Naive thymus-derived CD4-positive, alpha-beta T cell (primary cell): ENCODE results near the gene C6. TPM values are rescaled to one million over a fixed set of nuclear protein-coding genes. Genes with fewer than 3 reads are reported as not detected.
"Not testable (repeated sequence)": the region's sequence is repeated elsewhere in the genome, so short reads cannot be mapped to it uniquely, and the experiment has no call there.

ENCODE experiments used
- ATAC-seq: fragments of 150-1000 bp; cut with Tn5 transposase; 2 replicates; pipeline ENCODE4 v1.10.0; 2021; ENCODE audit warnings: mild to moderate bottlenecking, moderate library complexity
- CTCF ChIA-PET: fragments of 350-600 bp; sonication (Branson Sonifier 250); formaldehyde crosslinking; loops from one replicate; lab custom pipeline; 2021; ENCODE audit warnings: antibody characterized with exemption; lab: Charles Lee
- POLR2A ChIA-PET: fragments of 350-600 bp; sonication (Branson Sonifier 250); formaldehyde crosslinking; loops from one replicate; lab custom pipeline; 2021; ENCODE audit warnings: antibody characterized with exemption, inconsistent platforms; lab: Charles Lee
- DNase-seq, 9 donors: peaks; one replicate each; pipeline versions ENCODE4 v3.0.0 to v3.0.0-alpha.2; 2020 to 2022; ENCODE audit warnings: mixed read lengths in 1 of 9
- H3K27ac ChIP-seq: one replicate; pipeline ENCODE4 v1.7.0; 2013; ENCODE audit warnings: mild to moderate bottlenecking, low read depth, low read length, moderate library complexity
- H3K27me3 ChIP-seq, 2 donors: one replicate each; pipeline ENCODE4 v1.7.0; 2013; ENCODE audit warnings: low read length in 2 of 2, mild to moderate bottlenecking in 2 of 2, moderate library complexity in 2 of 2; ENCODE audit not compliant: control insufficient read depth in 2 of 2, insufficient read depth in 2 of 2
- H3K36me3 ChIP-seq, 3 experiments: 1 replicate in 2 of 3; 2 replicates in 1 of 3; pipeline ENCODE4 v1.7.0; 2013; ENCODE audit warnings: low read length in 3 of 3, mild to moderate bottlenecking in 3 of 3, moderate library complexity in 1 of 3; ENCODE audit not compliant: insufficient read depth in 3 of 3, control insufficient read depth in 2 of 3
- H3K4me1 ChIP-seq, 2 donors: one replicate each; pipeline ENCODE4 v1.7.0; 2013; ENCODE audit warnings: low read length in 2 of 2, mild to moderate bottlenecking in 2 of 2, moderate library complexity in 1 of 2; ENCODE audit not compliant: control insufficient read depth in 2 of 2, insufficient read depth in 2 of 2
- H3K4me3 ChIP-seq: 2 replicates; pipeline ENCODE4 v1.7.0; 2013; ENCODE audit warnings: mild to moderate bottlenecking, low read length
- H3K9me3 ChIP-seq, 3 experiments: 1 replicate in 2 of 3; 2 replicates in 1 of 3; pipeline ENCODE4 v1.7.0; 2013; ENCODE audit warnings: low read length in 3 of 3; ENCODE audit not compliant: control insufficient read depth in 2 of 3
- H3K27ac Mint-ChIP-seq, 9 donors: one replicate each; pipeline ENCODE4 v1.8.0; 2020 to 2022; ENCODE audit warnings: mixed read lengths in 9 of 9, mild to moderate bottlenecking in 8 of 9, moderate library complexity in 5 of 9, inconsistent platforms in 2 of 9
- H3K27me3 Mint-ChIP-seq, 5 donors: one replicate each; pipeline ENCODE4 v1.8.0; 2021 to 2022; ENCODE audit warnings: mixed read lengths in 5 of 5, mild to moderate bottlenecking in 1 of 5
- H3K36me3 Mint-ChIP-seq, 5 donors: one replicate each; pipeline ENCODE4 v1.8.0; 2020 to 2022; ENCODE audit warnings: mixed read lengths in 5 of 5, mild to moderate bottlenecking in 3 of 5, inconsistent platforms in 1 of 5
- H3K4me1 Mint-ChIP-seq, 7 donors: one replicate each; pipeline ENCODE4 v1.8.0; 2020 to 2022; ENCODE audit warnings: mixed read lengths in 7 of 7, mild to moderate bottlenecking in 3 of 7, inconsistent platforms in 1 of 7
- H3K4me3 Mint-ChIP-seq, 10 donors: one replicate each; pipeline ENCODE4 v1.8.0; 2020 to 2022; ENCODE audit warnings: mild to moderate bottlenecking in 10 of 10, mixed read lengths in 10 of 10, moderate library complexity in 6 of 10, inconsistent platforms in 2 of 10
- H3K9me3 Mint-ChIP-seq, 11 donors: one replicate each; pipeline ENCODE4 v1.8.0; 2020 to 2022; ENCODE audit warnings: mixed read lengths in 11 of 11, mild to moderate bottlenecking in 4 of 11, inconsistent platforms in 1 of 11, moderate library complexity in 1 of 11
- intact Hi-C, 2 donors: fragments of 100-400 bp; cut with micrococcal nuclease; formaldehyde crosslinking; loops; one replicate each; pipeline ENCODE4 v1.15.1; 2023
- polyA plus RNA-seq, 2 donors: library from polyadenylated mRNA; unstranded; fragments of 300-500 nt; fragmentation: Illumina TruSeq; gene quantifications; one replicate each; pipeline ENCODE4 v1.2.3, GENCODE V29; 2021
- total RNA-seq, 6 experiments: library from RNA in 5 of 6; stranded (reverse) in 5 of 6; gene quantifications; 1 replicate in 5 of 6; 2 replicates in 1 of 6; pipeline ENCODE4 v1.2.3 and lab custom pipeline; 2021 to 2026

C6 gene
- total and polyA plus RNA-seq, 7 experiments from 2014 or later = not detected

GRCh38 chr5:41219658-41220269 is 6.4 kb upstream of the C6 start:
- POLR2A ChIA-PET = no interaction called here
- no peaks in the 10 kb centered on the region for H3K4me1 ChIP-seq
- H3K9me3 ChIP-seq = no peaks in the 10 kb centered on the region
- no peaks in the 10 kb centered on the region for H3K36me3 ChIP-seq
- Mint-ChIP-seq H3K4me1 (no peaks in the 10 kb centered on the region), H3K36me3 (no peaks in the 10 kb centered on the region), H3K27ac (no peak overlapping the region), H3K4me3 (no peak overlapping the region), H3K27me3 (no peaks in the 10 kb centered on the region), H3K9me3 (peaks cover 0 to 4% (median 0%) of the 10 kb centered on the region in 11 donors)
- H3K4me3 ChIP-seq = no peak overlapping the region
- no peak for DNase-seq
- CTCF ChIA-PET = no interaction called here
- ATAC-seq = no peak
- intact Hi-C loops = no loop called here
- H3K27me3 ChIP-seq = no peaks in the 10 kb centered on the region
- H3K27ac ChIP-seq = no peak overlapping the region

GRCh38 chr5:41218929-41219657 is 5.8 kb upstream of the C6 start:
- ATAC-seq (no peak), DNase-seq (no peak)
- intact Hi-C loops = no loop called here
- H3K36me3 ChIP-seq = no peaks in the 10 kb centered on the region
- Mint-ChIP-seq H3K4me3 (no peak overlapping the region), H3K27me3 (no peaks in the 10 kb centered on the region), H3K9me3 (peaks cover 0 to 4% (median 0%) of the 10 kb centered on the region in 11 donors), H3K4me1 (no peaks in the 10 kb centered on the region), H3K27ac (no peak overlapping the region), H3K36me3 (no peaks in the 10 kb centered on the region)
- H3K4me1 ChIP-seq = no peaks in the 10 kb centered on the region
- no peaks in the 10 kb centered on the region for H3K27me3 ChIP-seq
- no peak overlapping the region for H3K27ac ChIP-seq
- H3K4me3 ChIP-seq = no peak overlapping the region
- no peaks in the 10 kb centered on the region for H3K9me3 ChIP-seq
- POLR2A ChIA-PET = no interaction called here
- CTCF ChIA-PET = no interaction called here

- Histone ChIP-seq H3K4me3 (no peak overlapping the region), H3K9me3 (no peaks in the 10 kb centered on the region), H3K27ac (no peak overlapping the region), H3K36me3 (no peaks in the 10 kb centered on the region), H3K4me1 (no peaks in the 10 kb centered on the region), H3K27me3 (no peaks in the 10 kb centered on the region)
- ATAC-seq (no peak), DNase-seq (no peak)
- peaks cover 0 to 4% (median 0%) of the 10 kb centered on the region in 11 donors for H3K9me3 Mint-ChIP-seq
- no peak overlapping the region for H3K4me3 Mint-ChIP-seq
- H3K27me3 Mint-ChIP-seq = no peaks in the 10 kb centered on the region
- ChIA-PET CTCF (no interaction called here), POLR2A (no interaction called here)
- H3K36me3 Mint-ChIP-seq = no peaks in the 10 kb centered on the region
- intact Hi-C loops = no loop called here
- no peak overlapping the region for H3K27ac Mint-ChIP-seq
- H3K4me1 Mint-ChIP-seq = no peaks in the 10 kb centered on the region
These were observed 850 bp upstream of the C6 start for GRCh38 chr5:41214182-41214581.

- no peaks in the 10 kb centered on the region for H3K36me3 Mint-ChIP-seq
- CTCF ChIA-PET = no interaction called here
These were observed 397 bp downstream of the C6 start for GRCh38 chr5:41212935-41213334.

GRCh38 chr5:41211417-41211816 is 1.9 kb downstream of the C6 start:
- Histone ChIP-seq H3K27me3 (no peaks in the 10 kb centered on the region), H3K4me3 (no peak overlapping the region), H3K9me3 (no peaks in the 10 kb centered on the region), H3K36me3 (no peaks in the 10 kb centered on the region), H3K4me1 (no peaks in the 10 kb centered on the region), H3K27ac (no peak overlapping the region)
- peaks cover 0 to 18% (median 4%) of the 10 kb centered on the region in 11 donors for H3K9me3 Mint-ChIP-seq
- H3K27me3 Mint-ChIP-seq = no peaks in the 10 kb centered on the region
- H3K27ac Mint-ChIP-seq = no peak overlapping the region
- intact Hi-C loops = no loop called here
- H3K36me3 Mint-ChIP-seq = no peaks in the 10 kb centered on the region
- H3K4me3 Mint-ChIP-seq = no peak overlapping the region
- DNase-seq = no peak
- ChIA-PET POLR2A (no interaction called here), CTCF (no interaction called here)
- ATAC-seq = no peak
- H3K4me1 Mint-ChIP-seq = no peaks in the 10 kb centered on the region

More at GRCh38 chr5:41212935-41213334, 397 bp downstream of the C6 start:
- Mint-ChIP-seq H3K4me1 (no peaks in the 10 kb centered on the region), H3K27ac (no peak overlapping the region), H3K4me3 (no peak overlapping the region), H3K9me3 (peaks cover 0 to 8% (median 1%) of the 10 kb centered on the region in 11 donors), H3K27me3 (no peaks in the 10 kb centered on the region)
- intact Hi-C loops = no loop called here
- Histone ChIP-seq H3K27me3 (no peaks in the 10 kb centered on the region), H3K27ac (no peak overlapping the region), H3K9me3 (no peaks in the 10 kb centered on the region), H3K4me3 (no peak overlapping the region), H3K4me1 (no peaks in the 10 kb centered on the region), H3K36me3 (no peaks in the 10 kb centered on the region)
- DNase-seq = no peak
- POLR2A ChIA-PET = no interaction called here
- ATAC-seq = no peak

- H3K4me3 Mint-ChIP-seq, DNase-seq, H3K4me3 ChIP-seq, ATAC-seq, intact Hi-C loops, POLR2A ChIA-PET, H3K36me3 Mint-ChIP-seq, CTCF ChIA-PET, H3K9me3 ChIP-seq, H3K4me1 ChIP-seq, H3K4me1 Mint-ChIP-seq, H3K27ac Mint-ChIP-seq, H3K27me3 Mint-ChIP-seq, H3K36me3 ChIP-seq, H3K27ac ChIP-seq, H3K27me3 ChIP-seq: not testable (repeated sequence)
- H3K9me3 Mint-ChIP-seq = peaks cover 2 to 16% (median 10%) of the 10 kb centered on the region in 11 donors
These were observed 7.9 kb downstream of the C6 start for GRCh38 chr5:41205475-41205874.

GRCh38 chr5:41203033-41203432 is 10.3 kb downstream of the C6 start:
- peaks cover 2 to 16% (median 7%) of the 10 kb centered on the region in 11 donors for H3K9me3 Mint-ChIP-seq
- H3K36me3 Mint-ChIP-seq = no peaks in the 10 kb centered on the region
- H3K4me1 Mint-ChIP-seq = no peaks in the 10 kb centered on the region
- H3K27ac Mint-ChIP-seq = no peak overlapping the region
- no peak for DNase-seq
- CTCF ChIA-PET = no interaction called here
- POLR2A ChIA-PET = no interaction called here
- H3K4me3 Mint-ChIP-seq = no peak overlapping the region
- Histone ChIP-seq H3K27me3 (no peaks in the 10 kb centered on the region), H3K27ac (no peak overlapping the region), H3K9me3 (no peaks in the 10 kb centered on the region), H3K36me3 (no peaks in the 10 kb centered on the region), H3K4me1 (no peaks in the 10 kb centered on the region), H3K4me3 (no peak overlapping the region)
- ATAC-seq = no peak
- intact Hi-C loops = no loop called here
- H3K27me3 Mint-ChIP-seq = no peaks in the 10 kb centered on the region
